NT2/D1 (cell line): Measurements from ENCODE around the gene HS3ST2.

Source experiments
- YY1 ChIP-seq: IDR thresholded peaks from 2 replicates; pipeline ENCODE4 v1.6.1; 2011; ENCODE audit not compliant: insufficient read length, insufficient read depth
- ZNF274 ChIP-seq: IDR thresholded peaks from 2 replicates; pipeline ENCODE4 v1.6.1; 2011; ENCODE audit warnings: mild to moderate bottlenecking, low read depth, low read length

DNA sequence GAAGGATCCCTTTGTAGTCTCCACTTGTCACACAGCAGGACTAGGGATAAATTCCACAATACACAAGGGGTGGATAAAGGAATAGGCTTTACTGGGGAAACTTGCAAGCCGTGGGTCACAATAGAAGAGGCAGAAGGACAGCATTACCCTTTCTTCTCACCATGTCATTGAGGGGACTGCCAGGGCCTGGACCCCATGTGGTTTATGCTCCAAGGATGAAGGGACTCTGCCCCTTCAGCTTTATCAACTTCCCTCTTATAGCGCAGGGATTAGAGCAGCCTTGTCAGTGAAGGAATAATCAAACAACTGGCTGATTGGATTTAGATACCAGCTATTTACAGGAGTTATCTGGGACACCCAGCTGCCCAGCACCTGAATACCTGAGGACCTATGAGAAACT is 89.8 kb downstream of the HS3ST2 start:
- TF ChIP-seq YY1, result no peak
- TF ChIP-seq ZNF274, result no peak
